ENCODE results near the gene NKPD1.
A peak's percentile ranks its signal among the peaks of the same experiment; 100 is the strongest.
"Not testable (repeated sequence)": the region's sequence is repeated elsewhere in the genome, so short reads cannot be mapped to it uniquely, and the experiment has no call there.

Gene NKPD1

DNA sequence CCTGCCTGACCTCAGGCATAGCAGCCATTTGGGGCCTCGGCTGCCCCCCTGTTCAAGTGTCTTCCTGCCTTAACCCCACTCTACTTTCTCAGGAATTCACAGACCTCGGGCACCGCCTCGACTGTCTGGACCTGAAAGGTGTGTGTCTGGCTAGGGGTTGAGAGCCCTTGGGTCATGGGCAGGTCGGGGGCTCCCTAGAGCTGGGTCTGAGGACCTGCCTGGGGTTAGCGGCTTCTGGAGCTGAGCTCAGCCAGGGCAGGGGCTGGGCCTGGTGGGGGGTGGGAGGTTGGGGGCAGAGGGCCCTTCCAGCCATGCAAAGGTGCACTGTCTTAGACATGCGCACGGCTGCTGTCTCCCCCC, 20.7 kb downstream of the NKPD1 start:
- DNase-seq (ENCODE audit: low read depth in 2 of 2): no peak

DNA sequence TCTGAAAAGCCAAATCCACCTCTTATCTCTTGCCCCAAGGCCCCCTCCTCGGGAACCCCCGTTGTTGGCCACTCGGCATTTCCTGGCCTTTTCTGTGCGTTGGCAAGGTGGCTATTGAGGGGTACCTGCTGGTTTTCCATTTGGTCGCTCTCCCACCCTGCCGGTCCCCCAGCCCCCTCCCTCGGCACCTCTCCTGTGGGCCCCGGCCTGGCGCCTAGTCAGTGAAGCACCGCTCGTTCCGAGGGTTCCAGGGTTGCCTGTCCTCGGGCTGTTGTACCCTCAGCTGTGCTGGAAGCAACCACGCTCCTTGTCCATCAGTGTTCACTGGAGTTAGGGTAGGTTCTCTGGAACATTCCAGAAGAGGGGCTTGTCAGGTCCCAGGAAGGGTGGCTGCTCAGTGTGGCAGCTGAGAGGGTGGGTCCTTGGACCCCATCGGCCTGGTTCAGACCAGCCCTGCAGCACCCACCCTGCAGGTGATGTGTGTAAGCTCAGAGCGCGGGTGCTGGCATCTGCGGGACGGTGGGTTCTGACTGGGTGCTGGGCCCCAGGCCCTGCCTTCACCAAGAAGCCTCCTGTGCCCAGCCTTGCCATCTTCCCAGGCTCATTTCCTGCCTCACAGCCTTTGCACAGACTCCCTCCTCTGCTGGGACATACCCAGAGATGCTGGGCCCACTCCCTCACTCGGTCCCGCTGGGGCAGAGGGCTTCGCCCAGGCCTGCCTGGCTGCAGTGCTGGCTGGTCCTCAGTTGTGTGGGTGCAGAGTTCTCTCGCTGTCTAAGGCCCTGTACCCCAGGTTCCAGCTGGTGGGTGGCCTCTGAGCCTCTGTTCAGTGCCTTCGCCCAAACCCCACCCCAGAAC, 21.3 kb downstream of the NKPD1 start:
- DNase-seq (ENCODE audit: low read depth in 2 of 2): no peak

DNA sequence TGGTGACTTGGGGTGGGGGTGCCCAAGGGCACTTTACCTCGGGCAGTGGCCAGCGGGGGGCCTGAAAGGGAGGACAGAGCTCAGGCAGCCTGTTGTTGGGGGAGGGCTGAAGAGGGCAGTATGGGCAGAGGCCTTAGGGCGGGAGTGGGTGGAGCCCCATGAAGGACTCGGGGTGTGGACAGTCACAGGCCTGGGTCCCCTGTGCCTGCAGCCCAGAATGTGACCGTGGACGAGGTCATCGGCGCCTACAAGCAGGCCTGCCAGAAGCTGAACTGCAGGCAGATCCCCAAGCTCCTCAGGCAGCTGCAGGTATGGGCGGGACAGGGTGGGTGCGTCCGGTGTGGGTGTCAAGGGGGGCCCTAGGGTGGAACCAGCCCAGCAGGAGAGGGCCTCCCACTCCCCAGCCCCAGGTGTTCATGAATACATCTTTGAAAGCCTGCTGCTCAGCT, 22.5 kb downstream of the NKPD1 start:
- no peak for DNase-seq (ENCODE audit: low read depth in 2 of 2)

DNA sequence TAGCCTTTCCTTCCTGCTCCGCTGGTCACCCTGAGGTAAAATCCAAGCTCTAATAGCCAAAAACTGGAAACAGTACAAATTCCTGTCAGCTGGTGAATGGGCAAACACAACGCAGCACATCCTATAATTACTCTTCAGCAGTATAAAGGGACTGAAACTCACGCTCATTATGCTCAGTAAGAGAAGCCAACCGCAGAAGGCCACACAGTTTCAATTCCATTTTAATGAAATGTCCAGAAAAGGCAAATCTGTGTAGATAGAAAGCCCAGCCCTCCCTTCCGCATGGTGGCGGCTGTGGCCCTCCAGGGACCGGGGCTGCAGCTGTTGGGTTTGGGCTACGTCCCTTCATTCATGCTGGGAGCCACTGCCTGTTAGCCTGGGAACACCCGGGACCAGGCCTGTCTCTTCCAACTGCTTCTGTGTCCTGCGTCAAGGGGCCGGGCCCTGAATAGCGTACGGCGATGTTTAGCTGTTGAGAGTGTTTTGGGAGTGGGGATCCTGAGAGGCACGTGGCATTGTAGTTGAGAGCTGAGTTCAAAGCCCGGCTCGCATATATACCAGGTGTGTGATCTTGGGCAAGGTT, 23.5 kb downstream of the NKPD1 start:
- no peak for DNase-seq (ENCODE audit: low read depth in 2 of 2)

DNA sequence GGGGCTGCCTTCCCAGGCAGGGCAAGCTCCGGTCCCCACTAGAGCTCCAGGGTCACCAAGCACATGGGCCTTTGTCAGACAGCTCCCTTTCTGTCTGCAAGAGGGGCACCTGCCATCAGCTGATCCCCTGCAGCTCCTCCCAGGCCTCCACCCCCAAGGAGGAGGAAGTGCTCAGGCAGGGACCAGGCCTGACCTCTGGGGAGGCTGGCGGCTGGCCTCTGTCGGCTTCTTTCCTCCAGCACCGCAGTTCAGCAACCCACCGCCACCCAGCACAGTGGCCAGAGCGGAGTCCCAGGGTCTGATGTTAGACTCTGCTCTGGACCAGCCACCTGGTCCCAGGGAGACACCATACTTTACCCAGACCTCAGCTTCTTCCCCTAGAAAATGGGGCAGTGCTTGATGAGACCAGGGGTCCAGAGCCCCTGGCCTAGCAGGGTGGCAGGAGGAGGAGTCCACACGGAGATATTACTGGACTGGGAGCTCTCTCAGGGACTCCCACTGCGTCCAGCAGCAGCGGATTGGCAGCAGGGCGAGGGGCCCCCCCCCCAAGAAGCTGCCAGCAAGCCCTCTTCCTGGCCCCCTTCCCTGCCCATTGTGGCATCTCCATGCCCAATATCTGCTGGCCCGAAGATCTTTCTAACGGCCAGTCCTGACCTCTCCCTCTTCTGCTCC, 24.1 kb downstream of the NKPD1 start:
- DNase-seq (ENCODE audit: low read depth in 2 of 2): no peak

DNA sequence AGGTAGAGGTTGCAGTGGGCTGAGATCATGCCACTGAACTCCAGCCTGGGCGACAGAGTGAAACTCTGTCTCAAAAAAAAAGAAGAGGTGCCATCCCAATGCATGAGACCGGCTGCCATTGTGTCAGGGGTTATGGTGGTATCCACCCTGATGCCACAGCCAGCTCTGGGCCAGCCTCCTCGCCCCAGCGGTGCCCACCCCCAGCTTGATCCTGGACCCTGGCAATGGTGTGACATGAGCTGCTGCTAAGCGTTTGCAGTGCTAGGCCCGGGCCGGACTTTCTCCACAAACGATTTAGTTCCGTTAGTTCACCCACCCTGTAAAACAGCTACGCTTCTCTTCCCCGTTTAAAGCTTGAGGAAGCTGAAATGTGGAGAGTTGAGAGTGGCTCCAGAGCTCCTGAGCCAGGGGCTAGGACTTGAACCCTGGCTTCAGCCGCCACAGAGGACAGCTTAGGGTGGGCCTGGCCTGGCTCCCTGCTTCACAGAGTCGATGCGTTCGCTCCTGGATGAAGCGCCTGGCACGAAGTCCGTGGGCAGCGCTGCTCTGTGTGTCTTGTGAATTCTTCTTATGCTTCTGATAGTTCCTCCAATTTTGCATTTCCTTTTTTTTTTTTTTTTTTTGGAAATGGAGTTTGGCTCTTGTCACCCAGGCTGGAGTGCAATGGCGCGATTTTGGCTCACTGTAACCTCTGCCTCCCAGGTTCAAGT, 25.5 kb downstream of the NKPD1 start:
- DNase-seq (ENCODE audit: low read depth in 2 of 2): no peak

DNA sequence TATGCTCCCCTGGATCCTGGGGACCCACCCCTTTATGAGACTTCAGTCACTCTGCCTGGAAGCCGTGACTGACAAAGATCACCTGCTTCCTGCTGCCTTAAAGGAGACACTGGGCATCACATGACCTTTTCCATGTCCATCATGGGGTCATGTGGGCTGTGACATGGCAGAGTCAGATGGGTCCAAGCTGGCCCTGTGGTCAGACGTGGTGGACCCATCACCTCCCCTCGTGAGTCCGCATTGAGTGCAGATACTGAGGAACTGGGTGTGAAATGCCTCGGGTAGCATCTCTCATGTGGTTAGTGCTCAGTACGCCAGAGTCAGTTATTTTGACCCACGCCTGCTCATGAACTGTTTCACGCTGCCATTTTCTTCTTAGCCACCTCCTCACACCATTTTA, 27.1 kb downstream of the NKPD1 start:
- DNase-seq (ENCODE audit: low read depth in 2 of 2): no peak

DNA sequence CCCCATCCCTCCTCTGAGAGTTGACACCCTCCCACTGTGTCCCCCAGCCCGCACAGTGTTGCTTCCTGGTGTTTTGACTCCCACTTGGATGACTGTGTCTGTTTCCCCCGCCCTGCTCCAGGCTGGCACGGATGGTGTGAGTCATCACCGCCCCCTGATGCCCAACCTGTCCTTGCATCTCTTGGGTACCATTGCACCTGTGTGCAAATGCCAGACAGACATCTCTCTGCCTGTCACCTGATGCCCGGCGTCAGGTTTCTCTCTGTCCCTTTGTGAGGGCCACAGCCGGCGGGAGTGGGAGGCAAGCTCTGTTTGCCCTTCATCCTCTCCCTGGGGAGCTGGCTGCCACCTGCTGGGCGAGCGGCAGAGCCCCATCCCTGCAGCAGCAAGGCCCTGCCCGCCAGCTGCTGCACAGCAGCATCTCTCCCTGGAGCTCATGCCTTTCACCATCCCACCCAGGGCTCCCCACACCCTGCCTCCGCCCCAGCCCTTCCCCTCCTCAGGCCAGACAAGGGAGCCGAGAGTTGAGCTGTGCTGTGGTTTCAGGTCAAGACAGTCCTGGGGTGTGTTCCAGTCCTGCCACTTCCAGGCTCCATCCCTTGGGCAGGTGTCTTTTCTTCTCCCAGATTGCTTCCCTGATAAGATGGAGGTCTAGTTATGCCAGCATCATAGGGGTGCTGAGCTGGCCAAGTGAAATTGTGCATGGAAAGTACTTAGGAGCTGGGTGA, 29.7 kb downstream of the NKPD1 start:
- DNase-seq (ENCODE audit: low read depth in 2 of 2): no peak

DNA sequence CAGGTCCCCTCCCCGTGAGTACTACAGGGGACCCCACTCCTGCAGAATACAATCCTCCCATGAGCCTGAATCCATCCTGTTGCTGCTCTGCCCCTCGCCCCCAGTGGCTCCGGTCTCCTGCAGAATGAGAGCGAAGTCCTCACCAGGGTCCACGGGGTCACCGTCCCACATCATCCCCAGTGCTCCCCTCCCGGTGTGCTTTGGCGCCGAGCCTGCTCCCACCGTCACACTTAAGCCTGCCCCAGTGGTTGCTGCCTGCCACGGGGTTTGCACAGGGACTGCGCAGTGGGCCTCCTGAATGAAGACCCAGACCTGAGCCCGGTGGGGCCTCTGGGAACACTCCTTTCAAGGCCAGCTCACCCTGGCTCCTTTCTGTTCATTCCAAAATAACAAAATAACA, 30.5 kb downstream of the NKPD1 start:
- DNase-seq (ENCODE audit: low read depth in 2 of 2): no peak

DNA sequence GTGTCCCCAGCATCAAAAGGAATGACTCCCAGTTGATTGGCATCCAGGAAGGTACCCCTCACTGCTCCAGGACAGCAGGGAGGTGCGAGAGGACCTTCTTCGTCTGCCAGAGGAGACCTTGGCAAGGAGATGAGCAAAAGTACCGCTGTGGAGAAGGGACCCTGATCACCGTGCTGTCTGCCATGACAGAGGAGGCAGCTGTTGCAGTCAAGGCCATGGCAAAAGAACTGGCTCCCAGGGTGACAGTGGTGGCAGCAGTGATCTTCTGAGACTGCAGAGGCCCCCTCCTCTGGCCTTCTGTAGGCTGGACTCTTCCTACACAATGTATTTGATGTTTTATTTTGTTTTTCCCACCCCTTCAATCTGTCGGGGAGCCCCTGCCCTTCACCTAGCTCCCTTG, 32.0 kb downstream of the NKPD1 start:
- no peak for DNase-seq (ENCODE audit: low read depth in 2 of 2)

DNA sequence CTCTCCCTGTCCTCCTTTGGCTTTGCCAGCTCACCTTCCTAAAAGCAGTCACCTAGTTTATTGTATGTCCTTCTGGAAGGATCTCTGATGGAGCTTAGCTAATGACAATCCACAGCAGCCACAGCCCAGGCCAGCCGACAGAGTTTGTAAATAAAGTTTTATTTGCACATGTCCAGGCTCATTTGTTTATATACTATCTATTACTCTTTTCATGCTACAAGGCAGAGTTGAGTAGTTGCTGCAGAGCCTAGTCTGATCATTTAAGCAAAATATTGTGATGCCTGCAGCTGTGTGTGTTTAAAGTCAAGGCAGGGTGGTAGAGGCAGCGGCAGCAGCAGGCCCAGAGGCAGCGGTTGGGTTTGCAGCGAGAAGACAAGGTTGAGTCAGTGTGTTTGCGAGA, 32.6 kb downstream of the NKPD1 start:
- DNase-seq (ENCODE audit: low read depth in 2 of 2): no peak

DNA sequence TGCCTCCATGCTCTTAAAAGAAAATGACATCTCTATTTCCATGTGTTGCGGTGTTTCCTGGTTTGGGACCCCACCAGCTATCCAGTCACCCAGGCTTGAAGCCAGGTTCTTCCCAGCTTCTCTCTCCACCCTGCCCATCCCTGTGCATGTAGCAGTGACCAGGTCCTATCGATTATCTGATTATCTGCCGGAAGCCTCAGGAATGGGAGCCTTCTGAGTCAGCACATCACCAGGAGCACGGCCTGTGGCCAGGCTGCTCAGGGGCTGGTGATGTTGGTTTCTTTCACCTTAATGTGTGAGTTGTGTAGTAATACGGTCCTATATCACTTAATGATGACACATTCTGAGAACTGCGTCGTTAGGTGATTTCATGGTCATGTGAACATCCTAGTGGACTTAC, 34.1 kb downstream of the NKPD1 start:
- DNase-seq (ENCODE audit: low read depth in 2 of 2): no peak

DNA sequence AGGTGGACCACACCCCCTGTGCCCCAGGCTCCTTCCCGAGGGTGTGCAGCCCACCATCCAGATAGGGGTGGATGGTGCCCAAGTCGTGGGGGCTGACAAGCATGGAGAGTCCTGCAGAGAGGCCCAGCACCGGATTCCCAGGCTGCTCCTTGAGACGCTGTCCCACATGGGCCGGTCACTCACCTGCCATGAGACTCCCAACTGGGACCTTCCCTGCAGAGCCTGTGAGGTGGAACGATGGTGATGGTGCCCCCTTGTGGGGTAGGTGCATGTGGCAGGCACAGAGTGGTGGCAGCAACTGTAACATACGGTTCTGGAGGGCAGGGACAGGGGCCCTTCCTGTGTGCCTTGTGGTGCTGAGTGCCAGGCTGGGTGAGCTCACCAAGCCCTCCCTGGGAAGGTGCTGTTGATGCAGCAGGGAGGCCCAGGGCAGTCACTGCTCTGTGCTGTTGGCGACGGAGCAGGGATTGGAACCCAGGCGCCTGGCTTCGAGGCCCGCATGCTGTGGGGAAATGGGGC, 34.7 kb downstream of the NKPD1 start:
- peak; percentile 56 to 68 for DNase-seq (ENCODE audit: low read depth in 2 of 2)

DNA sequence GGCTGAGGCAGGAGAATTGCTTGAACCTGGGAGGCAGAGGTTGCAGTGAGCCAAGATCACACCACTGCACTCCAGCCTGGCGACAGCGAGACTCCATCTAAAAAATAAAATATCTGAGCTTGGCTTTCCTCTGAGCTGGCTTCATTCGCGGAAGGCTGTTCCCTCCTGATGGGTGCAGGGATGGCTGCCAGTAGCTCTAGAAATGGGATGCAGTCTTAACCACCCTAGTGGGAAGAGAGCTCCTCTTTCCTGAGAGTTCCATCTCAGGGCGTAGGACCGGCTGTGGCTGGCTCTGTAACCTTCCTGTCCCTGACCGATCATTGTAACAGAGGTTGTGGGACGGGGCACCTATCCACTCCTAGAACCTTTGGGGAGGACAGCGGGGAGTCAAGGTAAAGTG, 35.4 kb downstream of the NKPD1 start:
- DNase-seq (ENCODE audit: low read depth in 2 of 2): no peak

DNA sequence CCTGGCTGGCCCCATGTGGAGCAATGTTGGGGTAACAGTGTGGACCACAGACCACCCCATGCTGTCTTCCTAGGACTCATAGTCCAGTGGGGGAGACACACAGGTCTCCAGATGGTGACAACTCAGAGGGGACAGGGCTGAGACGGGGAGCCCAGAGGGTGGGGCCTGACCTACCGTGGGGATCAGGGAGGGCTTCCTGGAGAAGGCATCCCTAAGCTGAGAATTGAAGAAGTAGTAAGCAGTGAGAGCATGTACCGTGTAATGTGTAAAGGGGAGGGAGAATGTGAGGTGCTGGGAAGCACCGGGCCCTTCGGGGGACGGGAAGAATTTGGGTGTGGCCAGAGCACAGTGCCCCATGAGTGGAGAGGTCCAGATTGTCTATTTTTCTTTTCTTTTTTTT, 36.8 kb downstream of the NKPD1 start:
- no peak for DNase-seq (ENCODE audit: low read depth in 2 of 2)

DNA sequence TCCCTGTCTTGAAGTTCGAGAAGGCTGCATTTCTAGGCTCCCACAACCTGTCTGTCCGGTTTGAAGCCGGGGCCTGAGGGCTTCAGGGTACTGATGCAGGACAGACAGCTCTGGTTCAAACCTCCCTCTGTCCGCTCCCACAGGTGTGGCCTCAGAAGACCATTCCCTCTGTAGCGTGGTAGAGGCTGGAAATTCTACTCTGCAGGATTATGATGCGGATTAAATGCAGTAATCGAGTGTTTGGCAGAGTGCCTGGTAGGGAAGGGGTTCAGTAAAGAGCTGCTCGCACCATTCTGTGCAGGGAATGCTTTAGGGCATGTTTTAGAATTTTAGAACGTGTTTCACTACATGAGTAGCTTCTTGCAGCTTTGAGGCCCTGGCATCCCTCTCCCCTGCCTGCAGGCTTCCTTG, 37.3 kb downstream of the NKPD1 start:
- DNase-seq (ENCODE audit: low read depth in 2 of 2): no peak

DNA sequence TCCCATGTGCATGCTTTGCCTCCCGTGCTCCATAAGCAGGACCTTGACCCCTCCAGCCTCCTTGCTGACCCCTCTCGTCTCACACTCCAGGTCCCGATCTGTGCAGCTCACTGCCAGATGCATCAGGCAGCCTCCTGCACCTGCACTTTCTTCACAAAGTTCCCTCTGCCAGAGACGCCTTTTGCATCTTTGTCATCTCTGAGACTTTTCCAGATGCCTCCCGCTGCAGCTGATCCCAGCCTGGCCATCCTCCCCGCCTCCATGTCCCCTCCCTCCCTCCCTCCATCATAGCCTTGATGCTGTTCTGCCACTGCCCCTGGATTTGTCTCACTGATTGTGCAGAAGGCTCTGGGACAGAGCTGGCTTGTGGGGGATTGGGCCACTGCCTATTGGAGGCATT, 38.0 kb downstream of the NKPD1 start:
- DNase-seq (ENCODE audit: low read depth in 2 of 2): no peak

DNA sequence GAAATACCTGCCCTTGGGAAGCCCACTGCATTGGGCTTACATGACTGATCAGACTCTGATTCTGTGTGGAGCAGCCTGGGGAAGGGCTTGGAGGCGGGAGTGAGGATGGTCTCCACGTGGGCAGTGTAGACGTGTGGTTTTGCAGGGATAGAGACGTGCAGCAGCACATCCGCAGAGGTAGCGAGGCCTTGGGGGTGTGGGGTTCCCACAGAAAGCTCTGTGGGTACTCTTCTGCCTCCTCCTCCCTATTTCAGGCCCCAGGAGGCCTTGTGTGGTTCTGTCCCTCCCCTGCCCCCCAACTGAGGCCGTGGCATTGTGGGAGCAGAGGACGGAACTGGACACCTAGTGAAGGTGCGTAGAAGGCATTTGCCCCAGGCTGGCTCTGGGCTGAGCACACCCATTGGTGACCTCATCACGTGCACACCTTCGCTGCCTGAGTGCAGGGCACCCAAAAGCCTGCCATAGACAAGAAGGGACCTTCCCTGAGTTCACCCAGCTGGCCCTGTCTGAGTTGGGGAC, 38.9 kb downstream of the NKPD1 start:
- no peak for DNase-seq (ENCODE audit: low read depth in 2 of 2)

DNA sequence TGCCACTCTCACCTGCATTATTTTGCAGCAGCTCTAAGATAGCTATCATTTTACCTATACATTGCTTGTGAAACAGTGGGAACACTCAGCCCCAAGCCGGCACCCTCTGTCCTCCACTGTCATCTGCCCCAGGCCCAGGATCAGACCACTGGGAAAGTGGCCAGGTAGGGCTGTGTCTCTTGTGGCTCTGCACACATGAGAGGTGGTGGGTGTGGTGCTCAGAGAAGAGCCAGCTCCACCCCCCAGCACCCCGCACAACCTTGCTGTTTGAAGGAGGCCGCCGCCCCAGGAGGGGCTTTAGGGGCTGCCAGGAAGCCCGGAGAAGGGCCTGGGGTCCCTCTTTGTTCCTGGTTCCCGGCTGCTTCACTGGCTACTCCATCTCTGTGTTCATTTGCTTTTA, 41.2 kb downstream of the NKPD1 start:
- DNase-seq (ENCODE audit: low read depth in 2 of 2): no peak

DNA sequence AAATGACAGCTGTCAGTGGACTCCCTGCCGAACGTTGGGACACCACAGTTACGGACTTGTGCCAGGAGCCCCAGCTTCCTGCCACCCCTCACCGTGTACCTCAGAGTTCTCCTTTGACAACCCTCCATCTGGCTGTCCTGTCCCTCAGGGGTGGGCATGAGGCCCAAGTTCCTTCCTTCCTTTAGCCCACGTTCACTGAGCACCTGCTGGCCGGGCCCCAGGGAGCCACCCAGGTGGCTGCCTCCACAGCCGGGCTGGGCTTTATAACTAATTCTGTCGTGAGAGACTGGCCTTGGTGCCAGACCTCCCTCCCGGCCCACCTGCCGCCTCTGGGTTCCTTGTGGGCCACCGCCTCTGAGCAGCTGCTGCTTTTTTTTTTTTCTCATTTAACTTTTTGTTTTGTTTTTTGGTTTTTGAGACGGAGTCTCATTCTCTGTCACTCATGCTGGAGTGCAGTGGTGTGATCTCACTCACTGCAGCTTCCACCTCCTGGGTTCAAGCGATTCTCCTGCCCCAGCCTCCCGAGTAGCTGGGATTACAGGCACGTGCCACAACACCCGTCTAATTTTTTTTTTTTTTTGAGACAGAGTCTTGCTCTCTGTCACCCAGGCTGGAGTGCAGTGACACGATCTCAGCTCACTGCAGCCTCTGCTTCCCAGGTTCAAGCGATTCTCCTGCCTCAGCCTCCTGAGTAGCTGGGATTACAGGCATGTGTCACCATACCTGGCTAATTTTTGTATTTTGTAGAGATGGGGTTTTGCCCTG, 42.0 kb downstream of the NKPD1 start:
- not testable (repeated sequence) for DNase-seq (ENCODE audit: low read depth in 2 of 2)

DNA sequence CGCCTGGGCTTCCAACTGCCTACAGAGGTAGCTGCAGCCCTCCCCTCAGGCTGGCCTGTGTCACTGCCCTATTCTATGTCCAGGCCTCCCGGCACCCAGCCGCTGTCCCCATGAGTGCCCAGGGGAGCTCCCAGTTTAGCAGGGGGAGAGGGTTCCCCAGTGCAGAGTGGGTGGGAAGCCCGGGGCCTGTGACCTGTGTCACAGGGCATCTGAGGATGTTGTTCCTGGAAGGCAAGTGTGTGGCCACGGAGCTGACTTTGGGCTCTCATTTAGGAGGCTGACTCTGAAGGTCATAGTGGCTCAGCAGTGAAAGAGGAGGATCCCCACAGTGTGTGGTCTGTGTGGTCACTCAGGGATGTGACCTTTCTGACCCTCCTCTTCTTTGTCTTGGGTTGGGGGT, 42.7 kb downstream of the NKPD1 start:
- no peak for DNase-seq (ENCODE audit: low read depth in 2 of 2)

Measured in activated CD4-positive, alpha-beta T cell treated with anti-CD3 and anti-CD28 coated beads for 24 hours (primary cell).